K562 (cell line): ENCODE measurements around the gene CSTA. TPM values are rescaled to one million over a fixed set of nuclear protein-coding genes. Genes with fewer than 3 reads are reported as not detected.
A peak's percentile ranks its signal among the peaks of the same experiment; 100 is the strongest.

Experiments used
- ATAC-seq: fragments of 200-7000 bp; cut with Tn5 transposase; 3 replicates; pipeline ENCODE4 v1.9.1; 2020; ENCODE audit warnings: moderate library complexity
- BruUV-seq: library from RNA; stranded (reverse); fragments of 400-500 nt; replicated peaks from 2 replicates; lab custom pipeline; 2021; lab: Mats Ljungman, UMichigan
- CTCF ChIA-PET: fragments of 300-600 bp; formaldehyde crosslinking; extraction: SDS; loops from one replicate; lab custom pipeline; 2021; ENCODE audit warnings: low intra/inter-chr PET ratio; lab: Yijun Ruan, JAX
- POLR2A ChIA-PET: fragments of 300-600, 350-650 bp; sonication (Branson Sonifier 250); formaldehyde crosslinking; extraction: SDS; loops from one replicate; lab custom pipeline; 2021; ENCODE audit warnings: antibody characterized with exemption, inconsistent platforms; lab: Yijun Ruan, JAX
- DNase-seq, 4 experiments: peaks; one replicate each; pipeline versions ENCODE4 v3.0.0 to v3.0.0-alpha.2; 2011 to 2018; ENCODE audit warnings: low spot score in 3 of 4, mixed read lengths in 3 of 4; ENCODE audit errors: extremely low read depth in 1 of 4
- FAIRE-seq: peaks from 2 replicates; lab custom pipeline; 2011; peaks lifted over from hg19 to GRCh38; lab: Jason Lieb, UNC
- H2AFZ ChIP-seq: 2 replicates; pipeline ENCODE4 v1.6.0; 2011; ENCODE audit warnings: low read depth, low read length, control low read depth, inconsistent platforms
- H3K27ac ChIP-seq: fragments of 200-600 bp; 3 replicates; pipeline ENCODE4 v1.8.0; 2011; ENCODE audit warnings: low read depth, mild to moderate bottlenecking, control low read depth, inconsistent platforms, low read length, moderate library complexity, mixed read lengths; ENCODE audit errors: extremely low read depth
- H3K27me3 ChIP-seq, 2 experiments: fragments of 300-600 bp in 1 of 2; 2 replicates in 1 of 2; 3 replicates in 1 of 2; pipeline versions ENCODE4 v1.6.0 to v1.8.0; 2011; ENCODE audit warnings: inconsistent platforms in 2 of 2, low read length in 2 of 2, mild to moderate bottlenecking in 1 of 2, mixed read lengths in 1 of 2, moderate library complexity in 1 of 2; ENCODE audit not compliant: control insufficient read depth in 2 of 2, insufficient read depth in 2 of 2
- H3K36me3 ChIP-seq: fragments of 300-600 bp; 3 replicates; pipeline ENCODE4 v1.8.0; 2011; ENCODE audit warnings: mild to moderate bottlenecking, low read length, inconsistent platforms; ENCODE audit not compliant: control insufficient read depth, insufficient read depth
- H3K4me1 ChIP-seq, 2 experiments: fragments of 200-600 bp in 1 of 2; replicated peaks in 1 of 2; 2 replicates in 1 of 2; 3 replicates in 1 of 2; pipeline versions ENCODE4 v1.5.1 to v1.8.0; 2011; ENCODE audit warnings: inconsistent platforms in 2 of 2, low read length in 2 of 2, mild to moderate bottlenecking in 1 of 2, mixed read lengths in 1 of 2, moderate library complexity in 1 of 2; ENCODE audit not compliant: control insufficient read depth in 2 of 2, insufficient read depth in 2 of 2
- H3K4me2 ChIP-seq: 2 replicates; pipeline ENCODE4 v1.6.1; 2011; ENCODE audit warnings: low read length, control low read depth, inconsistent platforms, mixed read lengths; ENCODE audit not compliant: insufficient read depth
- H3K4me3 ChIP-seq: fragments of 200-600 bp; sonication (generic), shearing (Covaris generic); 2 replicates; pipeline ENCODE4 v1.5.1; 2016; ENCODE audit warnings: control low read depth, inconsistent platforms
- H3K79me2 ChIP-seq: fragments of 200-600 bp; 3 replicates; pipeline ENCODE4 v1.8.0; 2011; ENCODE audit warnings: low read length, inconsistent platforms; ENCODE audit not compliant: control insufficient read depth, insufficient read depth
- H3K9ac ChIP-seq, 2 experiments: 2 replicates each; pipeline versions ENCODE4 v1.6.0 to v1.6.1; 2011; ENCODE audit warnings: low read depth in 2 of 2, low read length in 2 of 2, control low read depth in 1 of 2, inconsistent platforms in 1 of 2, mild to moderate bottlenecking in 1 of 2, mixed read lengths in 1 of 2; ENCODE audit not compliant: insufficient read depth in 1 of 2
- H3K9me1 ChIP-seq: one replicate; pipeline ENCODE4 v1.6.0; 2011; ENCODE audit warnings: inconsistent platforms, mild to moderate bottlenecking, low read length, moderate library complexity; ENCODE audit not compliant: control insufficient read depth, insufficient read depth
- H3K9me3 ChIP-seq: replicated peaks from 2 replicates; pipeline ENCODE4 v1.5.1; 2011; ENCODE audit warnings: low read depth, low read length, inconsistent platforms; ENCODE audit not compliant: control insufficient read depth, insufficient read depth
- H4K20me1 ChIP-seq: replicated peaks from 2 replicates; pipeline ENCODE4 v1.6.1; 2011; ENCODE audit warnings: low read length, inconsistent platforms, mixed read lengths; ENCODE audit not compliant: control insufficient read depth, insufficient read depth
- CEBPG ChIP-seq, 3 experiments: fragments of 200-800 bp in 1 of 3; sonication (Bioruptor generic) in 1 of 3; sonication (generic) in 1 of 3; formaldehyde crosslinking in 1 of 3; IDR thresholded peaks in 2 of 3; conservative IDR thresholded peaks in 1 of 3; 2 replicates each; pipeline versions ENCODE4 v1.6.1 to v1.8.0; 2016 to 2022; ENCODE audit warnings: missing compliant biosample characterization in 2 of 3, missing genetic modification characterization in 2 of 3, mild to moderate bottlenecking in 1 of 3, missing genetic modification reagents in 1 of 3
- TCF3 ChIP-seq: sonication (generic); formaldehyde crosslinking; IDR thresholded peaks from 2 replicates; pipeline ENCODE4 v1.4.0; 2020; ENCODE audit warnings: mild to moderate bottlenecking, missing genetic modification reagents
- WGBS: fragments of 100-300 bp; shearing (Covaris generic); methylation state at CpG from one replicate; pipeline ENCODE4 v1.1.6; 2016; ENCODE audit warnings: low coverage, mixed read lengths; ENCODE audit not compliant: insufficient coverage; ENCODE audit errors: missing lambda C conversion rate; 5-methylcytosine and 5-hydroxymethylcytosine counted together
- in situ Hi-C: fragments of 300-500 bp; cut with MboI; formaldehyde crosslinking; loops from 4 replicates; pipeline ENCODE4 v1.15.0; 2018; ENCODE audit warnings: inconsistent platforms, mixed read lengths
- intact Hi-C: fragments of 100-400 bp; cut with micrococcal nuclease; formaldehyde crosslinking; loops from 2 replicates; pipeline ENCODE4 v1.14.2; 2022
- polyA plus RNA-seq, 8 experiments: library from polyadenylated mRNA; depleted of rRNA in 4 of 8; stranded (reverse) in 5 of 8; unstranded in 3 of 8; fragments of >200 nt; fragmentation: Nextera tagmentation in 2 of 8; fragmentation: Illumina TruSeq in 1 of 8; extraction: Ambion mirVana in 2 of 8; extraction: Trizol in 1 of 8; gene quantifications; 2 replicates each; pipeline versions ENCODE4 v1.2.1 to v1.2.3, GENCODE V29; 2011 to 2014; ENCODE audit warnings: inconsistent platforms in 1 of 8, missing spikeins in 1 of 8
- total RNA-seq, 7 experiments: library from RNA; depleted of rRNA in 6 of 7; stranded (reverse); fragments of >200 nt in 6 of 7; fragmentation: Illumina TruSeq in 2 of 7; extraction: Trizol in 2 of 7; gene quantifications; 2 replicates each; pipeline versions ENCODE4 v1.2.1 to v1.2.3, GENCODE V29; 2011 to 2021; ENCODE audit warnings: low replicate concordance in 1 of 7
- TF ChIP-seq, protein P1 (sequence below): fragments of 450-650 bp; IDR thresholded peaks from 2 replicates; pipeline ENCODE4 v1.6.1; 2018; ENCODE audit not compliant: partially characterized antibody

CSTA gene
- total and polyA plus RNA-seq, 9 of the 15 experiments (the other 6 are each of a cell fraction or from before 2014, with no cell fraction given) = 0.11 to 3.1 (median 1.1) TPM

DNA sequence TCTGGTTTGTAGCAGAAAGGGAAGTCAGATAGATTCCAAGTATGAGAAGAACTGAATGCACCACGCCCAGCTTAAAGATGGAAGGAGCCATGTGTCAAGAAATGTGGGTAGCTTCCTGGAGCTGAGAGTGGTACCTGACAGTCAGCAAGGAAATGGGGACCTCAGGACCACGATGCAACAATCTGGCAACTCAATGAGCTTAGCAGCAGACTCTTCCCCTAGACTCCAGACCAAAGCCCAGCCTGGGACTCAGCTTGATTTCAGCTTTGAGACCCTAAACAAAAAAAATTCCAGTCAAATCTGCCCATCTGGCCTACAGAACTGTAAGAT is 33.6 kb downstream of the CSTA start:
- Histone ChIP-seq H3K4me2 (no peak overlapping the region), H3K36me3 (peaks cover 36% of the 10 kb centered on the region), H3K79me2 (no peaks in the 10 kb centered on the region), H3K27me3 (no peaks in the 10 kb centered on the region), H4K20me1 (no peaks in the 10 kb centered on the region), H3K4me3 (no peak overlapping the region), H3K9me1 (no peaks in the 10 kb centered on the region), H3K27ac (no peak overlapping the region), H3K9ac (no peak overlapping the region), H3K9me3 (no peaks in the 10 kb centered on the region), H3K4me1 (peaks cover 0 to 8% of the 10 kb centered on the region in 2 experiments; a peak in 3 of 5 replicates), H2AFZ (no peak overlapping the region)
- intact Hi-C loops (loop anchor here (5.0 kb wide), 2 partner anchors 51 to 91 kb away; no protein-coding TSS in a partner anchor), in situ Hi-C loops (loop anchor here (5.0 kb wide), 1 partner anchor 811 kb away; the partner anchor contains the start of gene POLQ)
- 83% methylated on average over 2 of the region's 2 CpGs for WGBS
- ATAC-seq (peak; percentile 65), DNase-seq (no peak), FAIRE-seq (no peak)
- POLR2A ChIA-PET = interaction anchor here (0.5 to 1.0 kb wide), 2 partner anchors 14 to 598 kb away, joined by 3 to 4 read pairs; no protein-coding TSS in a partner anchor
- BruUV-seq = no TSS peak
- CTCF ChIA-PET = no interaction called here
- TF ChIP-seq CEBPG (CRISPR knock-in tag; IDR thresholded peaks at IDR 0.05) (no peak), CEBPG (tag; conservative IDR thresholded peaks at IDR 0.05 in 1 of 2, IDR thresholded peaks at IDR 0.05 in 1 of 2) (peak in 1 of 2 experiments; percentile 50; a peak in 1 of 4 replicates), TCF3 (CRISPR knock-in tag) (no peak)
- TF ChIP-seq, protein P1, sequence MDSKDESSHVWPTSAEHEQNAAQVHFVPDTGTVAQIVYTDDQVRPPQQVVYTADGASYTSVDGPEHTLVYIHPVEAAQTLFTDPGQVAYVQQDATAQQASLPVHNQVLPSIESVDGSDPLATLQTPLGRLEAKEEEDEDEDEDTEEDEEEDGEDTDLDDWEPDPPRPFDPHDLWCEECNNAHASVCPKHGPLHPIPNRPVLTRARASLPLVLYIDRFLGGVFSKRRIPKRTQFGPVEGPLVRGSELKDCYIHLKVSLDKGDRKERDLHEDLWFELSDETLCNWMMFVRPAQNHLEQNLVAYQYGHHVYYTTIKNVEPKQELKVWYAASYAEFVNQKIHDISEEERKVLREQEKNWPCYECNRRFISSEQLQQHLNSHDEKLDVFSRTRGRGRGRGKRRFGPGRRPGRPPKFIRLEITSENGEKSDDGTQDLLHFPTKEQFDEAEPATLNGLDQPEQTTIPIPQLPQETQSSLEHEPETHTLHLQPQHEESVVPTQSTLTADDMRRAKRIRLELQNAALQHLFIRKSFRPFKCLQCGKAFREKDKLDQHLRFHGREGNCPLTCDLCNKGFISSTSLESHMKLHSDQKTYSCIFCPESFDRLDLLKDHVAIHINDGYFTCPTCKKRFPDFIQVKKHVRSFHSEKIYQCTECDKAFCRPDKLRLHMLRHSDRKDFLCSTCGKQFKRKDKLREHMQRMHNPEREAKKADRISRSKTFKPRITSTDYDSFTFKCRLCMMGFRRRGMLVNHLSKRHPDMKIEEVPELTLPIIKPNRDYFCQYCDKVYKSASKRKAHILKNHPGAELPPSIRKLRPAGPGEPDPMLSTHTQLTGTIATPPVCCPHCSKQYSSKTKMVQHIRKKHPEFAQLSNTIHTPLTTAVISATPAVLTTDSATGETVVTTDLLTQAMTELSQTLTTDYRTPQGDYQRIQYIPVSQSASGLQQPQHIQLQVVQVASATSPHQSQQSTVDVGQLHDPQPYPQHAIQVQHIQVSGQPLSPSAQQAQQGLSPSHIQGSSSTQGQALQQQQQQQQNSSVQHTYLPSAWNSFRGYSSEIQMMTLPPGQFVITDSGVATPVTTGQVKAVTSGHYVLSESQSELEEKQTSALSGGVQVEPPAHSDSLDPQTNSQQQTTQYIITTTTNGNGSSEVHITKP = peak; percentile 36
- TF ChIP-seq, all 486 proteins: peak for 2
